NOMO-1 treated with dmso at 0.1 percent for 144 hours (cell line): ENCODE measurements around the gene CD37.
A peak's percentile ranks its signal among the peaks of the same experiment; 100 is the strongest.
"Not testable (repeated sequence)": the region's sequence is repeated elsewhere in the genome, so short reads cannot be mapped to it uniquely, and the experiment has no call there.

Source experiments
- DNase-seq: peaks from one replicate; lab custom pipeline; 2025; ENCODE audit not compliant: unreplicated experiment; lab: John Stamatoyannopoulos, UW

The CD37 gene

GRCh38 chr19:49373174-49373573 lies 38.0 kb downstream of the CD37 start:
- DNase-seq = not testable (repeated sequence)

GRCh38 chr19:49374665-49375434 lies 39.6 kb downstream of the CD37 start:
- DNase-seq = no peak

GRCh38 chr19:49378512-49378911 lies 43.3 kb downstream of the CD37 start:
- DNase-seq = no peak

- DNase-seq = no peak
Measured at GRCh38 chr19:49380391-49380790, 45.2 kb downstream of the CD37 start.

GRCh38 chr19:49382639-49383038 lies 47.4 kb downstream of the CD37 start:
- no peak for DNase-seq

- DNase-seq = no peak
Measured at GRCh38 chr19:49383599-49383998, 48.4 kb downstream of the CD37 start.

- peak; percentile 88 for DNase-seq
Measured at GRCh38 chr19:49387936-49388372, 52.7 kb downstream of the CD37 start, which contains the start of gene KASH5. TSS of gene KASH5 (plus strand) at chr19:49388249. CDS start at chr19:49390884, 2,635 bp downstream.

- DNase-seq = no peak
Measured at GRCh38 chr19:49389406-49389805, 54.2 kb downstream of the CD37 start.
